HCT116 (cell line): ENCODE results near the gene FREY1.

Experiments used
- CEBPB ChIP-seq: IDR thresholded peaks from 2 replicates; pipeline ENCODE4 v1.6.1; 2012; ENCODE audit warnings: low read depth
- CTCF ChIP-seq, 3 experiments: fragments of 200-600 bp in 1 of 3; sonication (generic) in 1 of 3; IDR thresholded peaks in 2 of 3; conservative IDR thresholded peaks in 1 of 3; 2 replicates each; pipeline ENCODE4 v1.5.1; 2012 to 2017; ENCODE audit warnings: low read depth in 2 of 3, low read length in 2 of 3, antibody characterized with exemption in 1 of 3, borderline replicate concordance in 1 of 3, control low read depth in 1 of 3, mild to moderate bottlenecking in 1 of 3, mixed read lengths in 1 of 3, mixed run types in 1 of 3, moderate library complexity in 1 of 3; ENCODE audit not compliant: insufficient read depth in 1 of 3
- EGR1 ChIP-seq: IDR thresholded peaks from 2 replicates; pipeline ENCODE4 v1.6.1; 2012; ENCODE audit warnings: low read depth
- EZH2 ChIP-seq: fragments of 200-600 bp; sonication (generic); IDR thresholded peaks from 2 replicates; pipeline ENCODE4 v1.6.1; 2017; ENCODE audit warnings: antibody characterized with exemption, mixed run types
- EZH2phosphoT487 ChIP-seq: fragments of 200-600 bp; IDR thresholded peaks from 2 replicates; pipeline ENCODE4 v1.6.1; 2018; ENCODE audit warnings: antibody characterized with exemption, borderline replicate concordance
- FOSL1 ChIP-seq: IDR thresholded peaks from 2 replicates; pipeline ENCODE4 v1.6.1; 2012; ENCODE audit warnings: low read depth
- MAX ChIP-seq: IDR thresholded peaks from 2 replicates; pipeline ENCODE4 v1.6.1; 2012
- POLR2A ChIP-seq: IDR thresholded peaks from 2 replicates; pipeline ENCODE4 v1.7.0; 2011; ENCODE audit warnings: borderline replicate concordance; ENCODE audit not compliant: insufficient read depth, insufficient read length; ENCODE audit errors: extremely low read depth
- POLR2AphosphoS5 ChIP-seq: IDR thresholded peaks from 2 replicates; pipeline ENCODE4 v1.6.1; 2011; ENCODE audit warnings: mild to moderate bottlenecking, low read depth, low read length, moderate library complexity
- RAD21 ChIP-seq: IDR thresholded peaks from 2 replicates; pipeline ENCODE4 v1.6.1; 2012; ENCODE audit warnings: low read depth, mild to moderate bottlenecking
- ZBTB33 ChIP-seq: IDR thresholded peaks from 2 replicates; pipeline ENCODE4 v1.6.1; 2011; ENCODE audit warnings: mild to moderate bottlenecking, low read length, moderate library complexity; ENCODE audit not compliant: insufficient replicate concordance; ENCODE audit errors: extremely low read depth
- ZNF274 ChIP-seq: fragments of 200-500 bp; sonication (Bioruptor generic); IDR thresholded peaks from 2 replicates; pipeline ENCODE4 v1.6.1; 2014; ENCODE audit warnings: mild to moderate bottlenecking, low read depth, low read length, inconsistent platforms

- TF ChIP-seq RAD21 (no peak), CTCF (IDR thresholded peaks at IDR 0.05 in 2 of 3, conservative IDR thresholded peaks at IDR 0.05 in 1 of 3; ENCODE audit: borderline replicate concordance in 1 of 3, insufficient read depth in 1 of 3, low read depth in 2 of 3, low read length in 2 of 3) (no peak), CEBPB (no peak), ZBTB33 (no peak), POLR2A (no peak), EZH2 (no peak), EZH2phosphoT487 (no peak), ZNF274 (no peak), MAX (no peak), EGR1 (no peak), POLR2AphosphoS5 (no peak), FOSL1 (no peak)
Observed at GRCh38 chr11:45905095-45905494, 2.0 kb downstream of the FREY1 start.
